Measurements from ENCODE around the gene DNAJC15. TPM values are rescaled to one million over a fixed set of nuclear protein-coding genes. Genes with fewer than 3 reads are reported as not detected.
A peak's percentile ranks its signal among the peaks of the same experiment; 100 is the strongest.

Gene DNAJC15
- total RNA-seq, 2 experiments from 2014 or later, result 8.9 to 10.6 TPM

- peak; percentile 30 for ATAC-seq
- ChIA-PET CTCF (interaction anchor here (0.9 to 2.1 kb wide), 6 partner anchors 8 to 126 kb away, joined by 3 to 8 read pairs (median 3); partner anchors contain the start of gene DNAJC15), POLR2A (no interaction called here)
- Mint-ChIP-seq H3K4me3 (peak overlapping the region; percentile 59), H3K27me3 (no peaks in the 10 kb centered on the region), H3K9me3 (peaks cover 3% of the 10 kb centered on the region), H3K36me3 (ENCODE audit: low read depth) (peaks cover 18% of the 10 kb centered on the region), H3K27ac (peak overlapping the region; percentile 64), H3K4me1 (ENCODE audit: low read depth) (peaks cover 12% of the 10 kb centered on the region)
- intact Hi-C loops (cut with micrococcal nuclease), result loop anchor here (10.0 kb wide), 1 partner anchor 717 kb away; no protein-coding TSS in a partner anchor
- no peak for DNase-seq
- TF ChIP-seq, protein P1, sequence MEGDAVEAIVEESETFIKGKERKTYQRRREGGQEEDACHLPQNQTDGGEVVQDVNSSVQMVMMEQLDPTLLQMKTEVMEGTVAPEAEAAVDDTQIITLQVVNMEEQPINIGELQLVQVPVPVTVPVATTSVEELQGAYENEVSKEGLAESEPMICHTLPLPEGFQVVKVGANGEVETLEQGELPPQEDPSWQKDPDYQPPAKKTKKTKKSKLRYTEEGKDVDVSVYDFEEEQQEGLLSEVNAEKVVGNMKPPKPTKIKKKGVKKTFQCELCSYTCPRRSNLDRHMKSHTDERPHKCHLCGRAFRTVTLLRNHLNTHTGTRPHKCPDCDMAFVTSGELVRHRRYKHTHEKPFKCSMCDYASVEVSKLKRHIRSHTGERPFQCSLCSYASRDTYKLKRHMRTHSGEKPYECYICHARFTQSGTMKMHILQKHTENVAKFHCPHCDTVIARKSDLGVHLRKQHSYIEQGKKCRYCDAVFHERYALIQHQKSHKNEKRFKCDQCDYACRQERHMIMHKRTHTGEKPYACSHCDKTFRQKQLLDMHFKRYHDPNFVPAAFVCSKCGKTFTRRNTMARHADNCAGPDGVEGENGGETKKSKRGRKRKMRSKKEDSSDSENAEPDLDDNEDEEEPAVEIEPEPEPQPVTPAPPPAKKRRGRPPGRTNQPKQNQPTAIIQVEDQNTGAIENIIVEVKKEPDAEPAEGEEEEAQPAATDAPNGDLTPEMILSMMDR (IDR thresholded peaks at IDR 0.05), result no peak
These were observed 64.7 kb downstream of the DNAJC15 start for GRCh38 chr13:43088093-43088511.

GRCh38 chr13:43089912-43090498, 66.6 kb downstream of the DNAJC15 start:
- ChIA-PET CTCF (no interaction called here), POLR2A (no interaction called here)
- Mint-ChIP-seq H3K27me3 (no peaks in the 10 kb centered on the region), H3K4me1 (ENCODE audit: low read depth) (peaks cover 17% of the 10 kb centered on the region), H3K4me3 (no peak overlapping the region), H3K36me3 (ENCODE audit: low read depth) (peaks cover 18% of the 10 kb centered on the region), H3K27ac (no peak overlapping the region), H3K9me3 (peaks cover 3% of the 10 kb centered on the region)
- ATAC-seq, result peak; percentile 43
- TF ChIP-seq, protein P1 (IDR thresholded peaks at IDR 0.05), result no peak
- intact Hi-C loops (cut with micrococcal nuclease), result loop anchor here (10.0 kb wide), 1 partner anchor 715 kb away; no protein-coding TSS in a partner anchor
- no peak for DNase-seq

DNA sequence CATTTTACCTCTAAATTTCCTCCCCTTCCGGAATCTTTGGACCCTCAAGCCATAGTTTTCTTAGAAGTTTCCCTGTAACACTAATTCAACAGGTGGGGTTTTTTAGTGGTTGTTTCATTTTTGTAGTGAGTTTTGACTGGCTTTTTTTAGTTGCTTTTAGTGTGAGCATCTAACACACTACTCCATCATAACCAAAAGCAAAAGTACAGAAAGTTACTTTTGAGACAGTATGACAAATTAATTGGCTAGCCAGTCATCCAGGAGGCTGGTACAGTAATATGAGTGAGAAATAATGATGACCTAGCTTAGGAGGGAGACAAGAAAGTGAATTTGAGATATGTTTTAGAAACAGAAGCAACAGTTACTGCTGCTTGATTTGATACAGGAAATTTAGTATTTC, 71.5 kb downstream of the DNAJC15 start:
- CTCF ChIA-PET, result interaction anchor here (1.6 to 4.2 kb wide), 3 partner anchors 10 to 125 kb away, joined by 7 to 19 read pairs (median 7); no protein-coding TSS in a partner anchor
- TF ChIP-seq, protein P1 (IDR thresholded peaks at IDR 0.05), result no peak
- peak; percentile 92 for ATAC-seq
- H3K9me3 Mint-ChIP-seq, result no peaks in the 10 kb centered on the region
- peaks cover 11% of the 10 kb centered on the region for H3K36me3 Mint-ChIP-seq (ENCODE audit: low read depth)
- no peak overlapping the region for H3K4me3 Mint-ChIP-seq
- DNase-seq, result no peak
- peak overlapping the region; percentile 43 for H3K27ac Mint-ChIP-seq
- peaks cover 11% of the 10 kb centered on the region for H3K4me1 Mint-ChIP-seq (ENCODE audit: low read depth)
- H3K27me3 Mint-ChIP-seq, result no peaks in the 10 kb centered on the region
- intact Hi-C loops (cut with micrococcal nuclease), result no loop called here
- POLR2A ChIA-PET, result no interaction called here

DNA sequence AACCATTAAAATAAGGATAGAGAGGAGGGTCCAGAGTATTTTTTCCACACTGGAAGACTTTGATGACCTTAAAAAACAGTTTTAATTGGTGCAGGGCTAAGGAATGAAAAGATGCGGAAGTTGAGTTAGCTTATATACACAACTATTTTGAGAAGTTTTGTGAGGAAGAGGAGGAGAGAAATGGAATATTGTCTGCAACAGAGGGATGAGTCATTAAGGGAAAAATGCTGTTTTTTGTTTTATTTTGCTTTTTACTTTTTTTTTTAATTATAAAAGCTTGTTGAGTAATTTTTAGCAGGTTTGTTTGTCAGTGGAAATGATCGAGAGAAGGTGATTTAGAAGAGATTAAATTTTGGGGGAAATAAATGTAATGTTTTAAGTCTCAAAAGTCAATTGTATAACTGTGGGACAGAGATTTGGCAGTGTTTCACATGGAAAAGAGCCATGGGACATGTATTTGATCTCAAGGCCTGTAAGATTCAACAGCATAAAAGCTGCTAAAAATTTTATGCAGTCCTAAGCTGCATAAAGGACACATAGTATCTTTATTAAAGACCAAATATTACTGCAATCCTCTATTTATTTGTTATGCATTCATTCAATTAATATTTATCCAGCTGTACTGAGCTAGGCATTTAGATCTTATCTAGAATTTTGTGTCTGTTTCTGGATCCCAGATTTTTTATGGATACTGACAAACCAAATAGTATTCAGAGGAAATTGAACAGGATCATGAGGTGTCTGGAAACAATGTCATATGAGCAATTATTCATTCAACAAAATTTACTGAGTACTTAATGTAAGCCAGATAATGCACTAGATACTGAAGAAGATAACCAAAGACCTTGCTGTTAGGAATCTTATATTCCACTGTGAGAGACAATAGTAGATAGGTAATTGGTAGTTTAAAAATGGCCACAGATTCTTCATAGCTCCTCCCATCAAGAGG, 72.7 kb downstream of the DNAJC15 start:
- Mint-ChIP-seq H3K27ac (no peak overlapping the region), H3K27me3 (no peaks in the 10 kb centered on the region), H3K36me3 (ENCODE audit: low read depth) (peaks cover 13% of the 10 kb centered on the region), H3K4me1 (ENCODE audit: low read depth) (peaks cover 10% of the 10 kb centered on the region), H3K9me3 (peaks cover 5% of the 10 kb centered on the region), H3K4me3 (no peak overlapping the region)
- intact Hi-C loops (cut with micrococcal nuclease), result no loop called here
- DNase-seq, result no peak
- no peak for ATAC-seq
- ChIA-PET POLR2A (no interaction called here), CTCF (interaction anchor here (0.6 to 4.2 kb wide), 3 partner anchors 9 to 1032 kb away, joined by 3 to 19 read pairs (median 4); no protein-coding TSS in a partner anchor)
- TF ChIP-seq, protein P1 (IDR thresholded peaks at IDR 0.05), result no peak

Data from activated CD8-positive, alpha-beta T cell treated with anti-CD3 and anti-CD28 coated beads for 36 hours (primary cell).